B cell (primary cell): ENCODE data around the gene SETDB1. TPM values are rescaled to one million over a fixed set of nuclear protein-coding genes. Genes with fewer than 3 reads are reported as not detected.

ENCODE experiments used
- ATAC-seq: fragments of 200-7000 bp; cut with Tn5 transposase; one replicate; pipeline ENCODE4 v1.10.0; 2021; ENCODE audit warnings: low read depth, mild to moderate bottlenecking, moderate number of reproducible peaks, moderate library complexity
- CTCF ChIA-PET: fragments of 350-600 bp; sonication (Branson Sonifier 250); formaldehyde crosslinking; loops from one replicate; lab custom pipeline; 2021; ENCODE audit warnings: antibody characterized with exemption, inconsistent platforms; lab: Charles Lee
- POLR2A ChIA-PET: fragments of 350-600 bp; sonication (Branson Sonifier 250); formaldehyde crosslinking; loops from one replicate; lab custom pipeline; 2021; ENCODE audit warnings: antibody characterized with exemption; lab: Charles Lee
- DNase-seq: peaks from one replicate; pipeline ENCODE4 v3.0.0; 2013
- H2AFZ ChIP-seq: 2 replicates; pipeline ENCODE4 v1.6.1; 2012; ENCODE audit warnings: mild to moderate bottlenecking, low read depth, low read length; ENCODE audit not compliant: insufficient read depth, poor library complexity, severe bottlenecking
- H3K27ac ChIP-seq, 2 donors: 1 replicate in 1 of 2; 2 replicates in 1 of 2; pipeline ENCODE4 v1.5.1; 2012 to 2013; ENCODE audit warnings: low read length in 2 of 2, mild to moderate bottlenecking in 2 of 2, moderate library complexity in 1 of 2
- H3K27me3 ChIP-seq, 4 experiments: fragments of 200-600 bp in 1 of 4; sonication (generic) in 1 of 4; replicated peaks in 1 of 4; 1 replicate in 2 of 4; 2 replicates in 2 of 4; pipeline versions ENCODE4 v1.6.1 to v1.7.0; 2013 to 2016; ENCODE audit warnings: low read length in 3 of 4, mild to moderate bottlenecking in 2 of 4, mixed read lengths in 1 of 4, moderate library complexity in 1 of 4; ENCODE audit not compliant: insufficient read depth in 4 of 4, control insufficient read depth in 3 of 4; ENCODE audit errors: control extremely low read depth in 1 of 4
- H3K36me3 ChIP-seq, 2 experiments: replicated peaks in 1 of 2; 1 replicate in 1 of 2; 2 replicates in 1 of 2; pipeline versions ENCODE4 v1.6.1 to v1.7.1; 2013; ENCODE audit warnings: low read length in 1 of 2; ENCODE audit not compliant: insufficient read depth in 2 of 2, control insufficient read depth in 1 of 2; ENCODE audit errors: control extremely low read depth in 1 of 2, extremely low read depth in 1 of 2
- H3K4me1 ChIP-seq, 2 donors: fragments of 200-600 bp in 1 of 2; sonication (generic) in 1 of 2; 1 replicate in 1 of 2; 2 replicates in 1 of 2; pipeline versions ENCODE4 v1.5.1 to v1.6.1; 2013 to 2017; ENCODE audit warnings: low read length in 2 of 2; ENCODE audit not compliant: control insufficient read depth in 2 of 2, insufficient read depth in 2 of 2
- H3K4me2 ChIP-seq: replicated peaks from 2 replicates; pipeline ENCODE3; 2012; ENCODE audit warnings: mild to moderate bottlenecking, low read depth, low read length; ENCODE audit not compliant: poor library complexity, severe bottlenecking
- H3K4me3 ChIP-seq, 5 experiments: fragments of 200-600 bp in 1 of 5; sonication (generic) in 1 of 5; 1 replicate in 3 of 5; 2 replicates in 2 of 5; pipeline versions ENCODE4 v1.5.1 to v1.7.0; 2011 to 2016; ENCODE audit warnings: low read length in 4 of 5, mild to moderate bottlenecking in 4 of 5, low read depth in 2 of 5, control low read depth in 1 of 5, moderate library complexity in 1 of 5; ENCODE audit not compliant: insufficient read depth in 1 of 5; ENCODE audit errors: control extremely low read depth in 1 of 5, extremely low read depth in 1 of 5
- H3K79me2 ChIP-seq: fragments of 200-600 bp; sonication (generic); one replicate; pipeline ENCODE4 v1.6.0; 2016; ENCODE audit warnings: low read length; ENCODE audit not compliant: control insufficient read depth, insufficient read depth
- H3K9ac ChIP-seq: fragments of 200-600 bp; sonication (generic); 2 replicates; pipeline ENCODE4 v1.6.1; 2017; ENCODE audit warnings: mild to moderate bottlenecking, low read length, moderate library complexity
- H3K9me3 ChIP-seq, 3 donors: one replicate each; pipeline versions ENCODE4 v1.6.1 to v1.7.1; 2013; ENCODE audit warnings: low read length in 2 of 3; ENCODE audit not compliant: control insufficient read depth in 2 of 3, insufficient read depth in 1 of 3; ENCODE audit errors: control extremely low read depth in 1 of 3
- H4K20me1 ChIP-seq: 2 replicates; pipeline ENCODE4 v1.6.0; 2012; ENCODE audit warnings: mild to moderate bottlenecking, low read length; ENCODE audit not compliant: insufficient read depth, control insufficient read depth, poor library complexity, severe bottlenecking
- H3K27ac Mint-ChIP-seq: one replicate; pipeline ENCODE4 v1.8.0; 2021; ENCODE audit warnings: mixed read lengths
- H3K27me3 Mint-ChIP-seq: one replicate; pipeline ENCODE4 v1.8.0; 2021; ENCODE audit warnings: mixed read lengths
- H3K4me1 Mint-ChIP-seq: one replicate; pipeline ENCODE4 v1.8.0; 2021; ENCODE audit warnings: mixed read lengths
- H3K4me3 Mint-ChIP-seq: one replicate; pipeline ENCODE4 v1.8.0; 2021; ENCODE audit warnings: mixed read lengths
- H3K9me3 Mint-ChIP-seq: one replicate; pipeline ENCODE4 v1.8.0; 2022; ENCODE audit warnings: mixed read lengths; ENCODE audit not compliant: insufficient read depth
- CTCF ChIP-seq: fragments of 200-600 bp; IDR thresholded peaks from one replicate; pipeline ENCODE4 v1.8.0; 2022; ENCODE audit warnings: antibody characterized with exemption, mild to moderate bottlenecking
- EZH2 ChIP-seq: IDR thresholded peaks from 2 replicates; pipeline ENCODE4 v1.6.1; 2012; ENCODE audit warnings: borderline replicate concordance, low read depth, mild to moderate bottlenecking, moderate library complexity, low read length; ENCODE audit not compliant: insufficient read depth, poor library complexity, severe bottlenecking
- WGBS: methylation state at CpG from one replicate; pipeline ENCODE4 v1.1.5; 2013; ENCODE audit warnings: missing lambda C conversion rate; ENCODE audit not compliant: insufficient coverage; 5-methylcytosine and 5-hydroxymethylcytosine counted together
- intact Hi-C: fragments of 100-400 bp; cut with micrococcal nuclease; formaldehyde crosslinking; loops from one replicate; pipeline ENCODE4 v1.10.0; 2022
- polyA plus RNA-seq: library from polyadenylated mRNA; depleted of rRNA; stranded (reverse); fragments of >200 nt; gene quantifications from 2 replicates; pipeline ENCODE4 v1.2.3, GENCODE V29; 2012
- total RNA-seq, 2 donors: library from RNA; stranded (reverse); fragments of 120-200 nt in 1 of 2; gene quantifications; 1 replicate in 1 of 2; 2 replicates in 1 of 2; pipeline versions ENCODE4 v1.2.3 to v1.2.4, GENCODE V29; 2013 to 2022

Gene SETDB1
- total and polyA plus RNA-seq, 2 donors (not counting 1 experiment from before 2014, with no cell fraction given) = 57.4 to 115 TPM

- Mint-ChIP-seq H3K9me3 (no peaks in the 10 kb centered on the region), H3K4me1 (peaks cover 64% of the 10 kb centered on the region), H3K27ac (peak within 1 kb of the TSS; percentile 88), H3K27me3 (no peaks in the 10 kb centered on the region), H3K4me3 (peak within 1 kb of the TSS; percentile 88)
- H3K4me1 ChIP-seq = peaks cover 46 to 66% of the 10 kb centered on the region in 2 donors
- H2AFZ ChIP-seq = peak within 1 kb of the TSS; percentile 88
- peak; percentile 54 for ATAC-seq
- H3K27ac ChIP-seq = peak within 1 kb of the TSS; percentile 65 to 82
- peak within 1 kb of the TSS; percentile 96 for H3K4me2 ChIP-seq
- intact Hi-C loops = loop anchor here (5.0 kb wide), 2 partner anchors 82 to 513 kb away; partner anchors contain the start of gene CDC42SE1
- peaks cover 34% of the 10 kb centered on the region for H4K20me1 ChIP-seq
- POLR2A ChIA-PET = interaction anchor here (0.6 to 1.3 kb wide), 6 partner anchors 11 to 611 kb away, joined by 3 to 5 read pairs (median 4); partner anchors contain the start of genes MINDY1 and RPRD2
- DNase-seq = peak; percentile 89
- CTCF ChIA-PET = interaction anchor here (0.9 to 1.8 kb wide), 4 partner anchors 32 to 156 kb away, joined by 3 to 4 read pairs (median 4); partner anchors contain the start of gene MINDY1
- 5% methylated on average over 77 of the region's 106 CpGs for WGBS
- peak within 1 kb of the TSS; percentile 58 to 87 (median 82) for H3K4me3 ChIP-seq
- no peaks in the 10 kb centered on the region for H3K36me3 ChIP-seq
- TF ChIP-seq EZH2 = no peak
- no peak for TF ChIP-seq CTCF
- peaks cover 47% of the 10 kb centered on the region for H3K79me2 ChIP-seq
- H3K9ac ChIP-seq = peak within 1 kb of the TSS; percentile 89
- H3K9me3 ChIP-seq = no peaks in the 10 kb centered on the region
- H3K27me3 ChIP-seq = no peaks in the 10 kb centered on the region
Observed at GRCh38 chr1:150974580-150975478, 48.7 kb downstream of the SETDB1 start, which contains the start of gene CERS2. Gene CERS2, minus strand, starts transcription at chr1:150974835. Its CDS starts 5,745 bp downstream, at chr1:150969090.
